Mesenchymal stem cell (in vitro differentiated cells and primary cell): ENCODE measurements around the gene RBM19.

Source experiments
- DNase-seq: peaks from one replicate; pipeline ENCODE4 v3.0.0-alpha.2; 2013
- H2AFZ ChIP-seq: one replicate; pipeline ENCODE4 v1.6.1; 2013; ENCODE audit warnings: low read depth, mild to moderate bottlenecking, control low read depth, inconsistent platforms, low read length, moderate library complexity
- H2AK5ac ChIP-seq: 2 replicates; pipeline ENCODE4 v1.6.1; 2013; ENCODE audit warnings: low read length, moderate library complexity, mild to moderate bottlenecking, inconsistent platforms; ENCODE audit not compliant: severe bottlenecking
- H2BK120ac ChIP-seq: one replicate; pipeline ENCODE4 v1.6.1; 2013; ENCODE audit warnings: low read depth, mild to moderate bottlenecking, inconsistent platforms, low read length, moderate library complexity
- H2BK12ac ChIP-seq, 2 experiments: one replicate each; pipeline ENCODE4 v1.6.1; 2013; ENCODE audit warnings: inconsistent platforms in 2 of 2, low read length in 2 of 2, mild to moderate bottlenecking in 2 of 2, moderate library complexity in 2 of 2, control low read depth in 1 of 2
- H2BK15ac ChIP-seq: one replicate; pipeline ENCODE4 v1.6.1; 2013; ENCODE audit warnings: mild to moderate bottlenecking, low read depth, inconsistent platforms; ENCODE audit not compliant: poor library complexity, severe bottlenecking
- H2BK5ac ChIP-seq: 2 replicates; pipeline ENCODE4 v1.6.1; 2013; ENCODE audit warnings: low read depth, mild to moderate bottlenecking, low read length, control low read depth, inconsistent platforms; ENCODE audit not compliant: poor library complexity, severe bottlenecking
- H3K14ac ChIP-seq, 2 experiments: one replicate each; pipeline ENCODE4 v1.6.1; 2013; ENCODE audit warnings: inconsistent platforms in 2 of 2, low read length in 2 of 2, control low read depth in 1 of 2, mild to moderate bottlenecking in 1 of 2, moderate library complexity in 1 of 2
- H3K18ac ChIP-seq, 2 experiments: one replicate each; pipeline ENCODE4 v1.6.1; 2013; ENCODE audit warnings: inconsistent platforms in 2 of 2, low read length in 2 of 2, control low read depth in 1 of 2, low read depth in 1 of 2, mild to moderate bottlenecking in 1 of 2
- H3K23ac ChIP-seq, 2 experiments: one replicate each; pipeline ENCODE4 v1.6.1; 2013; ENCODE audit warnings: inconsistent platforms in 2 of 2, low read length in 2 of 2, mild to moderate bottlenecking in 2 of 2, moderate library complexity in 2 of 2, control low read depth in 1 of 2
- H3K27ac ChIP-seq: 2 replicates; pipeline ENCODE4 v1.5.1; 2013; ENCODE audit warnings: mild to moderate bottlenecking, moderate library complexity, low read length, control low read depth, inconsistent platforms; ENCODE audit not compliant: poor library complexity, severe bottlenecking
- H3K27me3 ChIP-seq, 2 experiments: 2 replicates each; pipeline versions ENCODE4 v1.6.1 to v1.7.0; 2013; ENCODE audit warnings: low read length in 2 of 2, mild to moderate bottlenecking in 2 of 2, moderate library complexity in 2 of 2, control low read depth in 1 of 2, inconsistent platforms in 1 of 2; ENCODE audit not compliant: control insufficient read depth in 1 of 2, insufficient read depth in 1 of 2
- H3K36me3 ChIP-seq, 2 experiments: 2 replicates each; pipeline versions ENCODE4 v1.6.1 to v1.7.0; 2013; ENCODE audit warnings: low read length in 2 of 2, control low read depth in 1 of 2, inconsistent platforms in 1 of 2, low read depth in 1 of 2, mild to moderate bottlenecking in 1 of 2; ENCODE audit not compliant: insufficient read depth in 2 of 2, control insufficient read depth in 1 of 2
- H3K4ac ChIP-seq, 2 experiments: one replicate each; pipeline ENCODE4 v1.6.1; 2013; ENCODE audit warnings: inconsistent platforms in 2 of 2, low read length in 2 of 2, mild to moderate bottlenecking in 2 of 2, moderate library complexity in 2 of 2, control low read depth in 1 of 2, low read depth in 1 of 2
- H3K4me1 ChIP-seq: 2 replicates; pipeline ENCODE4 v1.6.1; 2013; ENCODE audit warnings: low read depth, low read length, control low read depth; ENCODE audit not compliant: control insufficient read depth, insufficient read depth
- H3K4me2 ChIP-seq: 2 replicates; pipeline ENCODE4 v1.6.1; 2013; ENCODE audit warnings: low read length, mild to moderate bottlenecking, inconsistent platforms; ENCODE audit not compliant: poor library complexity, severe bottlenecking
- H3K4me3 ChIP-seq, 2 experiments: 2 replicates each; pipeline versions ENCODE4 v1.5.1 to v1.7.0; 2013; ENCODE audit warnings: low read length in 2 of 2, mild to moderate bottlenecking in 2 of 2, control low read depth in 1 of 2, low read depth in 1 of 2; ENCODE audit not compliant: insufficient read depth in 1 of 2
- H3K79me1 ChIP-seq: replicated peaks from 2 replicates; pipeline ENCODE4 v1.6.1; 2013; ENCODE audit warnings: mild to moderate bottlenecking, control low read depth, low read length, inconsistent platforms; ENCODE audit not compliant: poor library complexity, severe bottlenecking
- H3K9ac ChIP-seq: 2 replicates; pipeline ENCODE4 v1.7.0; 2013; ENCODE audit warnings: mild to moderate bottlenecking, low read length, moderate library complexity
- H3K9me3 ChIP-seq: 2 replicates; pipeline ENCODE4 v1.7.0; 2013; ENCODE audit warnings: mild to moderate bottlenecking, low read length; ENCODE audit not compliant: control insufficient read depth
- H4K8ac ChIP-seq: one replicate; pipeline ENCODE4 v1.6.1; 2013; ENCODE audit warnings: inconsistent platforms, mild to moderate bottlenecking, low read length, moderate library complexity
- H4K91ac ChIP-seq: one replicate; pipeline ENCODE4 v1.6.1; 2013; ENCODE audit warnings: mild to moderate bottlenecking, low read length, inconsistent platforms
- WGBS: methylation state at CpG from one replicate; pipeline ENCODE4 v1.1.7; 2013; ENCODE audit warnings: mixed read lengths; 5-methylcytosine and 5-hydroxymethylcytosine counted together

The RBM19 gene

GRCh38 chr12:113954547-113954946 is 11.6 kb downstream of the RBM19 start:
- H3K36me3 ChIP-seq: peaks cover 66 to 93% of the 10 kb centered on the region in 2 experiments
- no peak overlapping the region for H3K4ac ChIP-seq
- H3K27ac ChIP-seq: no peak overlapping the region
- H2BK5ac ChIP-seq: no peak overlapping the region
- no peak overlapping the region for H3K4me3 ChIP-seq
- H3K9ac ChIP-seq: no peak overlapping the region
- H4K91ac ChIP-seq: no peak overlapping the region
- no peak overlapping the region for H4K8ac ChIP-seq
- H3K4me2 ChIP-seq: no peak overlapping the region
- 86% methylated on average over 4 of the region's 4 CpGs for WGBS
- no peaks in the 10 kb centered on the region for H3K9me3 ChIP-seq
- no peak overlapping the region for H3K14ac ChIP-seq
- no peak overlapping the region for H2BK15ac ChIP-seq
- no peak overlapping the region for H2BK120ac ChIP-seq
- no peaks in the 10 kb centered on the region for H3K4me1 ChIP-seq
- H3K27me3 ChIP-seq: no peaks in the 10 kb centered on the region
- no peak overlapping the region for H3K23ac ChIP-seq
- no peak overlapping the region for H2AK5ac ChIP-seq
- no peak overlapping the region for H2AFZ ChIP-seq
- no peak overlapping the region for H2BK12ac ChIP-seq
- H3K79me1 ChIP-seq: peaks cover 3% of the 10 kb centered on the region
- DNase-seq: no peak
- H3K18ac ChIP-seq: no peak overlapping the region

DNA sequence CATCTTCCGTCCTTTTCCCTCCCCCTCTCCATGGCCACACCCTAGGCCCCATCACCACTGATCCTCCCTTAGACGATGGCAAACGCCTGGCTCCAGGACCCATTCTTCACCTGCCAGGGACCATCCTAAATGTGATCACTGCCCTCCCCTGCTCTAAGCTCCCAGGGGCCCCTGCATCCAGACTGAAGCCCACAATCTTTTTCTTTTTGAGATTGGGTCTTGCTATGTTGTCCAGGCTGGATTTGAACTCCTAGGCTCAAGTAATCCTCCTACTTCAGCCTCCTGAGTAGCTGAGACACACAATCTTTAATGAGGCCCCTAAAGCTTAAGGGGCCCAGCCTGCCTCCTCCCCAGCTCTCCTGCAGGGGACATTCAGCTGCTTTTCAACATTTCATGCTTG is 15.3 kb downstream of the RBM19 start:
- H3K27me3 ChIP-seq: no peaks in the 10 kb centered on the region
- H3K18ac ChIP-seq: no peak overlapping the region
- no peak overlapping the region for H2BK120ac ChIP-seq
- H4K8ac ChIP-seq: no peak overlapping the region
- H2AFZ ChIP-seq: no peak overlapping the region
- H3K9ac ChIP-seq: no peak overlapping the region
- no peak overlapping the region for H2BK5ac ChIP-seq
- H2BK12ac ChIP-seq: no peak overlapping the region
- H3K27ac ChIP-seq: no peak overlapping the region
- H3K36me3 ChIP-seq: peaks cover 72 to 96% of the 10 kb centered on the region in 2 experiments
- 96% methylated on average over 3 of the region's 3 CpGs for WGBS
- no peak overlapping the region for H3K4me3 ChIP-seq
- H2BK15ac ChIP-seq: no peak overlapping the region
- peaks cover 3% of the 10 kb centered on the region for H3K79me1 ChIP-seq
- H3K14ac ChIP-seq: no peak overlapping the region
- H2AK5ac ChIP-seq: no peak overlapping the region
- H3K4me2 ChIP-seq: no peak overlapping the region
- H3K4me1 ChIP-seq: peaks cover 2% of the 10 kb centered on the region
- no peaks in the 10 kb centered on the region for H3K9me3 ChIP-seq
- no peak overlapping the region for H3K4ac ChIP-seq
- H4K91ac ChIP-seq: no peak overlapping the region
- no peak for DNase-seq
- no peak overlapping the region for H3K23ac ChIP-seq

GRCh38 chr12:113949321-113950305 is 16.5 kb downstream of the RBM19 start:
- H3K4me3 ChIP-seq: no peak overlapping the region

GRCh38 chr12:113948151-113948914 is 17.8 kb downstream of the RBM19 start:
- Histone ChIP-seq H3K4me2 (no peak overlapping the region), H2BK12ac (no peak overlapping the region), H3K36me3 (peaks cover 68 to 86% of the 10 kb centered on the region in 2 experiments), H3K18ac (no peak overlapping the region), H3K79me1 (no peaks in the 10 kb centered on the region), H4K91ac (no peak overlapping the region), H3K4ac (no peak overlapping the region), H3K9ac (no peak overlapping the region), H2BK120ac (no peak overlapping the region), H3K27me3 (no peaks in the 10 kb centered on the region), H3K27ac (no peak overlapping the region), H3K4me1 (peaks cover 2% of the 10 kb centered on the region), H2BK5ac (no peak overlapping the region), H3K14ac (no peak overlapping the region), H2AK5ac (no peak overlapping the region), H4K8ac (no peak overlapping the region), H3K4me3 (no peak overlapping the region), H3K23ac (no peak overlapping the region), H2BK15ac (no peak overlapping the region), H3K9me3 (no peaks in the 10 kb centered on the region), H2AFZ (no peak overlapping the region)
- DNase-seq: no peak
- WGBS: 88% methylated on average over 17 of the region's 17 CpGs

More at GRCh38 chr12:113949321-113950305, 16.5 kb downstream of the RBM19 start:
- Histone ChIP-seq H3K4me2 (no peak overlapping the region), H2BK5ac (no peak overlapping the region), H2AK5ac (no peak overlapping the region), H3K18ac (no peak overlapping the region), H2BK15ac (no peak overlapping the region), H3K4ac (no peak overlapping the region), H2BK12ac (no peak overlapping the region), H2BK120ac (no peak overlapping the region), H3K27me3 (no peaks in the 10 kb centered on the region), H3K36me3 (peaks cover 68 to 96% of the 10 kb centered on the region in 2 experiments), H2AFZ (no peak overlapping the region), H3K9ac (no peak overlapping the region), H3K27ac (no peak overlapping the region), H4K91ac (no peak overlapping the region), H3K4me1 (peaks cover 2% of the 10 kb centered on the region), H3K14ac (no peak overlapping the region), H3K9me3 (no peaks in the 10 kb centered on the region), H3K23ac (no peak overlapping the region), H4K8ac (no peak overlapping the region), H3K79me1 (no peaks in the 10 kb centered on the region)
- no peak for DNase-seq
- whole genome bisulfite sequencing: 96% methylated on average over 10 of the region's 10 CpGs
